ENCODE measurements around the gene LPCAT1.

GRCh38 chr5:1449081-1449630, 74.6 kb downstream of the LPCAT1 start:
- TF ChIP-seq CTCF (IDR thresholded peaks at IDR 0.05; ENCODE audit: poor library complexity) (no peak), EZH2 (IDR thresholded peaks at IDR 0.05; ENCODE audit: borderline replicate concordance) (no peak), EZH2phosphoT487 (IDR thresholded peaks at IDR 0.05; ENCODE audit: low read depth, severe bottlenecking, unreplicated experiment) (no peak)
